Kidney capillary endothelial cell (primary cell): Measurements from ENCODE around the gene LMCD1.
"Not testable (repeated sequence)": the region's sequence is repeated elsewhere in the genome, so short reads cannot be mapped to it uniquely, and the experiment has no call there.

Experiments used
- DNase-seq: peaks from one replicate; pipeline ENCODE4 v3.0.0-alpha.2; 2018; ENCODE audit warnings: low spot score

The LMCD1 gene

GRCh38 chr3:8561370-8561769, 59.7 kb downstream of the LMCD1 start:
- DNase-seq, result no peak

GRCh38 chr3:8562081-8562595, 60.5 kb downstream of the LMCD1 start:
- no peak for DNase-seq

DNA sequence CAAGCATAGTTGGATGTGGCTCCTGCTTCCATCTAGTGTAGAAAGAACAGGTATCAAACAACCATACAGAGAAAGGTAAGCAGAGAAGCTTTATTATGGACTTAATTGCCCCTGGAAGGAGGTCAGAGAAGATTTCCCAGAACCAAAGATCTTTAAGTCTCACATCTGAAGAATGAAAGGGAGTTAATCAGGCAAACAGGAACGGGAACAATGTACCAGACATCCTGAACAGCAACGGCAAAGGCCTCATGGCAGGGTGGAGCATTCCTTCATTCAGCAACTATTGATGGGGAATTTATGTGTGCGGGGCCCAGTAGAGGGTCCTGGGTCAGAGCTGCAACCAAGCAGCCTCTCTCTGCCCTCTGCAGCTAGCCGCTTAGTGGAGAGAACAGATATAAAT, 61.5 kb downstream of the LMCD1 start:
- no peak for DNase-seq

DNA sequence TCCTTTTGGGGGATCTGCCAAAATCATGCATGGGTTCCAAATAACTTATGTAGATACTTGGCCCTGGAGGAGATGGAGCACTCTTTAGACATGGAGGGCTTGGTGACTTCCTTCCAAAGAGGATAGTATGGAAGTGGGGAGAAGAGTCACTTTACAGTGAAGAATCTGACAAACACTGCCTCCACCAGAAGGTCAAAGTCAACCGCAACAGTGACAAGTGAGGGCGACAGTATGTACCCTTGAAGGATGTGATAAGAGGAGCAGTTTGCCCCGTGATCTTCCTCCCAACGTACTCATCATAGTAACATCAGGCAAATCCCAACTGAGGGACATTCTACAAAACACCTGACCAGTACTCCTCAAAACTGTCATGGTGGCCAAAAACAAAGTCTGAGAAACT, 62.0 kb downstream of the LMCD1 start:
- DNase-seq, result no peak

DNA sequence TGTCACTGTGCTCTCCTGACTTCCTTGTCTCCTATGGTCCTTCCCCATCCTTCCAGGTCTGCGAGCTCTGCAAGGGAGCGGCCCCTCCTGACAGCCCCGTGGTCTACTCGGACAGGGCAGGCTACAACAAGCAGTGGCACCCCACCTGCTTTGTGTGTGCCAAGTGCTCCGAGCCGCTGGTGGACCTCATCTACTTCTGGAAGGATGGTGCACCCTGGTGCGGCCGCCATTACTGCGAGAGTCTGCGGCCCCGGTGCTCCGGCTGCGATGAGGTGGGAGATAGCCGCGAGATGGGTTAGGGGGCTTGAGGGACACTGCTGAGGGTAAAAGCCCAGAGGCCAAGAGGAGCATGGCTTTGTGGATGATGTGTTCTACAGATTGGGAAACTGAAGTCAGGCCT, 63.8 kb downstream of the LMCD1 start:
- DNase-seq, result no peak

GRCh38 chr3:8567784-8568575, 66.4 kb downstream of the LMCD1 start:
- DNase-seq, result no peak

GRCh38 chr3:8571256-8571655, 69.6 kb downstream of the LMCD1 start:
- DNase-seq, result peak; percentile 27

- DNase-seq, result no peak
Measured at GRCh38 chr3:8573342-8573926, 71.8 kb downstream of the LMCD1 start.

DNA sequence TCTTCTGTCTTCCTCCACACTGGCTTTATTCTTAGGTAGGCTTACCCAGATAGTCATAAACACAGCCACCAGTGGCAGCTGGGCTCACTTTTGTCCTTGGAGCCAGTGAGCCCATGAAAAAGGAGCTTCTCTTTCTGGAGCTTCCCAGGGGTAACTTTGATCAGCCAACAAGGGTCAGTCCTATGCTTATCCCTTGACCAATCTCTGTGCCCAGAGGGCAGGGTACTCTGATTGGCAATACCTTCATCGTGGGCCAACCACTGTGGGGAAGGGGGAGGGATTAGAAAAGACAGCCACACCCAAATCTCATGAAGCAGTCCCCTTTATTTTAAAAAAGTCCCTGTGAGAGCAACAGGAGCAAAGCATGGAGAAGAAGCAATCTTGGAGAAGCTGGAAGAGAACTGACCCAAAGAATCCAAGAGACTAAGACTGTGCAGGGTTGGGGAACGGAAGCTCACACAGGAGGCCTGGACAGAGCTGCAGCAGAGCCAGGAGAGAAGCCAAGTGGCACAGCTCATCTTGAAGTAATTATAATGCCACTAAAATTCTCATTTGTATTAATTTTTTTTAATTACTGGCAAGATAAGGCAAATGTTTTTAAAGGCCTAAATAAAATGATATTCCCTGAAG, 72.5 kb downstream of the LMCD1 start:
- DNase-seq, result no peak

- no peak for DNase-seq
Measured at GRCh38 chr3:8574670-8575322, 73.2 kb downstream of the LMCD1 start.

DNA sequence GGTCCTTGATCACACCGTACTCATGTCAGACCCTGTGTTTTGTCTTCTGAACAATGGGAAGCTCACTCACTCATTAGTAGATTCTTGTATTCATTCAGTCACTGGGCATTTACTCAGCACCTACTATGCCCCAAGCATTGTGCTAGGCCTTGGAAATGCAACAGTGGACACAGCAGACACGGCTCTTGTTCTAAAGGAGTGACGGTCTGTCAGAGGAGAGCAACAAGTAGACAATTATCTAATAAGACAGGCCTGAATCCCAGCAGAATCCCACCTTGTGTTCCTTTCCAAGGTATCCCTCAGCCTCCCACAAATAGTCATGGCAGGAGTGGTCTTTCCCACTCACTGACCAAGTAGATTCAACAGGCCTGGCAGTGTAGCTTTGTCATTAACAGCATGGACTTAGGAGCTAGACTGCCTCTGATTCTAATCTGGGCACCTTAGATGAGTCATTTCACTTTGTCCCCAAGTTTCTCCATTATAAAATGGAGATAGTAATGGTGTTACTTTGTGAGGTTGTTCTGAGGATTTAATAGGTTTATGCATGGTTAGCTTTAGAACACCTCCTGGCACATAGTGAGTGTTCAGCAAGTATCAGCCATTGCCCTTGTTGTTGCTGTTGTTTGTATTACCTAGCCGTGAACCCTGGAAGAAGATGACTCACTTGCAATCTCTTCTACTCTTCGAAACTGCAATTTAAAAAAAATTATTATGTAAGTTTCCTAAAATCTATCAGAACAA, 73.9 kb downstream of the LMCD1 start:
- DNase-seq, result no peak

DNA sequence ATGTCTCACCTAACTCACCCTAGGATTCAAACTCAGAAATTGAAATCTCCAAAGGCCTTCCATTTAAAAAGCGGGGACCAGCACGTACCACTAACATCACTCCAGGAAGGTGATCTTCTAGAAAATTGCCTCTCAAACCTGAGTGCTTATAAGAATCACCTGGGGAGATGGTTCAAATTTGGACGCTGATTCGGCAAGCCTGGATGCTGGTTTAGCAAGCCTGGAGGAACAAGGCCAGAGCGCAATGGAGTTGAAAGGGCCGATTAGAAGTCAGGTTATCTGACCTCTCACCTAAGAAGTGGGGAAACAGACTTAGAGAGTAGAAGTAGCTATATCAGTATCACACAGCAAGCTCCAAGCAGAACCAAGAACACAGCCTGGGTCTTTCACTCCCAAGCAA, 74.8 kb downstream of the LMCD1 start:
- DNase-seq, result no peak

- no peak for DNase-seq
Measured at GRCh38 chr3:8576841-8577571, 75.4 kb downstream of the LMCD1 start.

GRCh38 chr3:8578282-8578681, 76.7 kb downstream of the LMCD1 start:
- no peak for DNase-seq

DNA sequence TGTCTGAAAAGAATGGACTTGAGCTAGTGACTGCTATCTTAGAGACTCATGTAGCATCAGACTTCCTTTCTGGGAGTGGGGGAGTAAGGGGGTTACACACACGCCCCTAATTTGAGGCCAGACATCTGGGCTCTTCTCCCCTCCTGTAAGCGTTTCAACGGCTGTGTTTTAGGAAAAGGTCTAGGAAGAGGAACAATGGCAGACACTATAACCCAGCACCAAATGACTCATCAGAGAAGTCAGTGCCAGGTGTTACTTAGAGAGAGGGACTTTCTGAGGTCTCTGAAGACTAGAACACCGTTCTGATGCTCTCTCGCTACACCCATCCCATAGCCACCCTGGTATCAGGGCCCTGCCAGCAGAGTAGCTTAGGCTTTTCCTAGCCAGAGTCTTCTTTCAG, 77.5 kb downstream of the LMCD1 start:
- no peak for DNase-seq

- no peak for DNase-seq
Measured at GRCh38 chr3:8579943-8580342, 78.3 kb downstream of the LMCD1 start.

- DNase-seq, result not testable (repeated sequence)
Measured at GRCh38 chr3:8580434-8580833, 78.8 kb downstream of the LMCD1 start.

GRCh38 chr3:8581373-8581772, 79.8 kb downstream of the LMCD1 start:
- DNase-seq, result no peak

GRCh38 chr3:8581806-8582445, 80.3 kb downstream of the LMCD1 start:
- no peak for DNase-seq

- DNase-seq, result no peak
Measured at GRCh38 chr3:8584661-8585060, 83.0 kb downstream of the LMCD1 start.
